ENCODE measurements around the gene PACSIN1.

Gene PACSIN1

DNA sequence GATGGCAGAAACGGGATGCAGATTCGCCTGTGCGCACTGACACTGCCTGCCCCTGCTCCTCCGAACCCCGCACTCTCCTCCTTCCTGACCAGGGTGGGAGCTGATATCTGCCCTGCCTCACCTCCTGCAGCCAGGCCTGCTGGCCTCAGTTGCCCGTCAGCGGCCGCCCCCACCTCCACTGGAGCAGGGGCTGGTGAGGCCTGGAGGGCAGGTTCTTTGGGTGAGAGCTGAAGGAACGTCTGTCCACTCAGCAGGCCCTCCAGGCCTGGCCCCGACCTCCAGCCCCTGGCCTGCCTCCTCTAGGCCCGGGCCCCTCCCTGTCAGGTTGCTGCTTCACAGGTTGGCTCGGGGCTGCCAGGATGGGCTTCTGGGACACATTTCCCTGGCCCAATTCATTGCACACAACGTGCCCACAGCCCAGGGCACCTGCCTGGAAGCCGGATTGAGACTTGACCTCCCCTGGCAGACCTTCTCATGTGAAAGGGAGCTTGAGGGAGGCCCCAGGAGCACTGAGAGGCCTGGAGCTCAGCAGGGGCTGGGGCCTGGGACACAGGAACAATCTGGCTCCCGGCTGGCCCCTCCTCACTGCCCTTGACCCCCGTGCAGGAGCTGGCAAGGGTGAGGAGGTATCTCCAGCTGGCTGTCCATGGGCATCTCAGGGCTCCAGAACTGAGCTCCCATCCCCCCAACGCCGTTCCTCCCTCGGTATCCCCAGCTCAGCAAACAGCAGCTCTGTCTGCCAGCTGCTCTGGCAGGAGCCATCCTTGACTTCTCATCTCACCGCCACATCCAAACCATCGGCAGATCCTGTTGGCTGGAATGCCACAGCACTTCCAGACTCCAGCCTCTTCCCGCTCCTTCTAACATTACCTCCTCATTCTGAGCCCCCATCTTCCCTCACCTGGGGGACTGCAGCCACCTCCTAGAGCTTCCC lies 50.8 kb downstream of the PACSIN1 start:
- no peak for DNase-seq

- DNase-seq = no peak
Observed at GRCh38 chr6:34517461-34517881, 51.6 kb downstream of the PACSIN1 start.

GRCh38 chr6:34517966-34518365 lies 52.1 kb downstream of the PACSIN1 start:
- DNase-seq = no peak

DNA sequence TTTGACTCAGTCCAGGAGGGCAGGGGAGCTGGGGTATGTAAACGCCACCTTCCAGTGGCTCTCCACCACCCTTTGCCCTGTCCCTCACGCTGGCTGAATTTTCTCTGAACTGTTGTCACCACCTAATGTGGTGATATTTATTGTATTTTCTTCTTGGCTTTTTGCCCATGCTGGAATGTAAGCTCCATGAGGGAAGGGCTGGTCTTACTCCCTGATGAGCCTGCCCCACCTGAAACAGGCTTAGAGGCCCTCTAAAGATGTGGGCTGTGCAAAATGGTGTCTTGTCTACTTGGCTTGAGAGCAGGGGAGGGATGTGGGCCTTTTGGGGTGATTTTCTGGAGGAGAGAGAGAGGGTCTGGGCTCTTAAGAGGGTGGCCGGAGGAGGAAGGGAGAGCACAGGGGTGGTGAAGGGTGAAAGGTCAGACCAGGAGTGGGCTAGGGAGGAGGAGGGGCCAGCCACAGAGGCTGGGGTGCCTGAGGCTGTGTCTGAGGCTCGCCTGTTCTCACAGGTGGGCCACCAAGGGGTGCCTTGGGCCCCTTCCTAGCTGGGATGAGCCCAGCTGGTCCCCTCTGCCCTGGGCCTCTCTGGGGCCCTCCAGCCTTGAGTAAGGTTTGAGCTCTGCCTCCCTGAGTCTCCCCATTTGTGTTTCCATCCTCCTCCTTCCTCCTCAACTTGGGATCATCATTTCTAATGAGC lies 52.9 kb downstream of the PACSIN1 start:
- no peak for DNase-seq

- DNase-seq = no peak
Observed at GRCh38 chr6:34519971-34520644, 54.2 kb downstream of the PACSIN1 start.

GRCh38 chr6:34520645-34521462 lies 55.0 kb downstream of the PACSIN1 start:
- no peak for DNase-seq

GRCh38 chr6:34521463-34522285 lies 55.8 kb downstream of the PACSIN1 start:
- no peak for DNase-seq

- DNase-seq = no peak
Observed at GRCh38 chr6:34522761-34523160, 56.9 kb downstream of the PACSIN1 start.

DNA sequence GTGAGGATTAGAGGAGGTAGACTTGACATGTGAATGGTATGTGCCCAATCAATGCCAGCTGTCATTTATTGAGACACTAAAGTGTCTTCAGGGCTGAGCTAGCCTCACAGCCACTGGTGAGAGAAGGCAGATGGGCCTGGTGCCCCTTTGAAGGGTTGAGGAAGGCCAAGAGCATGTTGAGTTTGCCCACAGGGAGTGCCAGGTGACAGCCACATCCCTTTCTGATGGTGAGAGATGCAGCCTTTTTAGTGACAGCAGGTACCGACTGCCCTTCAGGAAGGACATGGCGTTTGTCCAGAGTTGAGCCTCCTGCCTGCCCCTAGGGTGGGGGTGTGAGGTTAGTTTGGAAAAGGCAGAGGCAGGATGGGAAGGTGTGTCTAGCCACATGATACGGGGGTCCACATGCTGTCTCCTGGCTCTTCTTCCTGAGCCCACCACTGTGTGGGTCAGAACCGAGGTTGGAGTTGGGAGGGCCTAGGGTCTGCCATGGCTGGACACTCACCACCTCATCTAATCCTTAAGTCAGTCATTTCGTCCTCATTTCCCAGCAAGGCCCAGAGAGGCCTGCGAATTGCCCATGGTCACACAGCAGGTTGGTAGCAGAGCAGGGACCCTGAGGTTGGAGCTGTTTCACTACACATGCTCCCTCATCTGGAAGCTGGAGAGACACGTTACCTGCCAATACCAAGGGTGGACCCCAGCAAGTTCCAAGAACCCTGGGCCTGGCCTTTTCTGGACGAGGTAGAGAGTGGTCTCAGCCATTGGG lies 57.7 kb downstream of the PACSIN1 start:
- DNase-seq = no peak

- no peak for DNase-seq
Observed at GRCh38 chr6:34524499-34524898, 58.6 kb downstream of the PACSIN1 start.

- no peak for DNase-seq
Observed at GRCh38 chr6:34524971-34525370, 59.1 kb downstream of the PACSIN1 start.

DNA sequence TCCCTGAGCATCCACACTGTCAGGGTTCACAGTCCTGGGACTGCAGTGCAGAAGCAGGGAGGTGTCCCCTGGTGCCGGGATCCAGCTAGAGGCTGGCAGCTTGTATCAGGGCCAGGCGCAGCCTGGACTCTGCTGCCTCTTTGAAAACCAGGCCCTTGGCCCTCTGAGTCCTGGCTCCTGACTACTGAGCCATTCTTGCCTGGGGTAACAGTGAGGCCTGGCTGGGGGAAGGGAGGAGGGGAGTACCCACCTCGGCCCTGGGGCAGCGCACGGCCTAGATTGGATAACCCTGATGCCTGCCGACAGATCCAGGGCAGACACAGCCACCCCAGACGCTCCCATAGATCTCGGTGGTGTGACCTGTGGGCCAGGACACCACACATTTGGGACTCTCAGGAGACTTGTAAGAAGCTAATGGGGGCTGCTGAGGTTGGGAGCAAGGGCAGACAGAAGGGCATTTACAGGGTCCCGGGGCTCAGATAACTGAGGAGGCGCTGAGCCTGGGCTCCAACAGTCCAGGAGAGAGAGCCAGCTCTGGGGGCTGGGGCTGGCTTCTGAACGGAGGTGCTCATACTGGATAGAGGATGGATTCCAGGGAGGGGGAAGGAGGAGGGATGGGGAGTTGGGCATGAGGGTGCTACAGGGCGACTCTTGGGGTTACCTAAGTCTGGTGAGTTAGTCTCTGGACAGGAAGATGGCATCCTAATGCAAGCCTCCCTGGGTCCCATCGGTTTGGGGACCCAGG lies 59.7 kb downstream of the PACSIN1 start:
- no peak for DNase-seq

GRCh38 chr6:34526241-34526972 lies 60.5 kb downstream of the PACSIN1 start:
- DNase-seq = no peak

DNA sequence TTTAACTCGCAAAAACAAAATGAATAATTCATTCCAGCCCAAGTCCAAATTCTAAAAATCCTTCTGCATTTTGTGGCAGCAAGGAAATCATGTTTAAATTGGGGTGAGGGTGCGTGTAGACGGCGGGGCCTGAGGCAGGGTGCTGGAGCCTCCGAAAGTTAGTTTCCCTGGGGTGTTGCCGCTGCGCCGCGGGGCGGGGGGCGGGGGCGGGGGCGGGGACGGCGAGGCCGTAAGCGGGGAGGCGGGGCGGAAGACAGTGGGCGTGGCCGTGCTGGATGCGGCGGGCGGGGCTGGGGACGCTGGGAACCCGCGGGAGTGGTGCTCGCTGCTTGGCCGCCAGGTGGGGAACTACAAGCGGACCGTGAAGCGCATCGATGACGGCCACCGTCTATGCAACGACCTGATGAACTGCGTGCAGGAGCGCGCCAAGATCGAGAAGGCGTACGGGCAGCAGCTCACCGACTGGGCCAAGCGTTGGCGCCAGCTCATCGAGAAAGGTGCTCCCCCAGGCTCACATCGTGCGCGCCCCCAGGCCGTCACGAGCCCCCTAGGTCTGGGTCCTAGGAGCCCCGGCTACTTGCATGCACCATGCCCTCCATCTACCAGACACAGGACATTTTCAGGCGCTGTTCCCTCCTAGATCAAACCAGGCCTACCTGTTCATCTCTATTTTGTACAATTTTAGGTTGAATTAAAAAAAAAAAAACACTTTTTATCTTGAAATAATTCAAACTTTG lies 61.3 kb downstream of the PACSIN1 start:
- peak; percentile 94 to 96 for DNase-seq

GRCh38 chr6:34527751-34528670 lies 62.1 kb downstream of the PACSIN1 start:
- no peak for DNase-seq

GRCh38 chr6:34528996-34529664 lies 63.3 kb downstream of the PACSIN1 start:
- DNase-seq = no peak
